Upper lobe of left lung (tissue), 4 donors: Measurements from ENCODE around the gene FAM20A.

Source experiments
- CTCF ChIP-seq, 6 experiments: fragments of 450-650 bp in 4 of 6; fragments of 200-600 bp in 2 of 6; sonication (generic) in 2 of 6; IDR thresholded peaks; one replicate each; pipeline ENCODE4 v1.5.1; 2016 to 2019; ENCODE audit warnings: antibody characterized with exemption in 6 of 6
- POLR2A ChIP-seq, 4 donors: fragments of 450-650 bp; IDR thresholded peaks; one replicate each; pipeline ENCODE4 v1.5.1; 2016 to 2017; ENCODE audit warnings: antibody characterized with exemption in 4 of 4, mild to moderate bottlenecking in 2 of 4

- TF ChIP-seq CTCF (IDR thresholded peaks at IDR 0.05) (no peak), POLR2A (IDR thresholded peaks at IDR 0.05) (no peak)
Measured at GRCh38 chr17:68608515-68609130, 7.5 kb upstream of the FAM20A start.
